Gastrocnemius medialis (tissue), 4 donors: ENCODE data around the gene C7orf57.

ENCODE experiments used
- POLR2A ChIP-seq, 2 donors: fragments of 450-650 bp; IDR thresholded peaks; one replicate each; pipeline ENCODE4 v1.6.1; 2017; ENCODE audit warnings: antibody characterized with exemption in 2 of 2, mild to moderate bottlenecking in 2 of 2, moderate library complexity in 2 of 2
- TF ChIP-seq, protein P1 (sequence below), 5 experiments: fragments of 450-650 bp in 3 of 5; fragments of 200-600 bp in 2 of 5; sonication (generic) in 2 of 5; IDR thresholded peaks in 4 of 5; conservative IDR thresholded peaks in 1 of 5; 1 replicate in 4 of 5; 2 replicates in 1 of 5; pipeline ENCODE4 v1.5.1; 2016 to 2019; ENCODE audit warnings: antibody characterized with exemption in 5 of 5, mild to moderate bottlenecking in 3 of 5, moderate library complexity in 3 of 5

GRCh38 chr7:48074204-48074654 is 38.9 kb downstream of the C7orf57 start:
- TF ChIP-seq, protein P1, sequence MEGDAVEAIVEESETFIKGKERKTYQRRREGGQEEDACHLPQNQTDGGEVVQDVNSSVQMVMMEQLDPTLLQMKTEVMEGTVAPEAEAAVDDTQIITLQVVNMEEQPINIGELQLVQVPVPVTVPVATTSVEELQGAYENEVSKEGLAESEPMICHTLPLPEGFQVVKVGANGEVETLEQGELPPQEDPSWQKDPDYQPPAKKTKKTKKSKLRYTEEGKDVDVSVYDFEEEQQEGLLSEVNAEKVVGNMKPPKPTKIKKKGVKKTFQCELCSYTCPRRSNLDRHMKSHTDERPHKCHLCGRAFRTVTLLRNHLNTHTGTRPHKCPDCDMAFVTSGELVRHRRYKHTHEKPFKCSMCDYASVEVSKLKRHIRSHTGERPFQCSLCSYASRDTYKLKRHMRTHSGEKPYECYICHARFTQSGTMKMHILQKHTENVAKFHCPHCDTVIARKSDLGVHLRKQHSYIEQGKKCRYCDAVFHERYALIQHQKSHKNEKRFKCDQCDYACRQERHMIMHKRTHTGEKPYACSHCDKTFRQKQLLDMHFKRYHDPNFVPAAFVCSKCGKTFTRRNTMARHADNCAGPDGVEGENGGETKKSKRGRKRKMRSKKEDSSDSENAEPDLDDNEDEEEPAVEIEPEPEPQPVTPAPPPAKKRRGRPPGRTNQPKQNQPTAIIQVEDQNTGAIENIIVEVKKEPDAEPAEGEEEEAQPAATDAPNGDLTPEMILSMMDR (IDR thresholded peaks at IDR 0.05 in 4 of 5, conservative IDR thresholded peaks at IDR 0.05 in 1 of 5) = no peak
- TF ChIP-seq POLR2A (IDR thresholded peaks at IDR 0.05) = no peak
